ENCODE results near the gene NRG2.

The NRG2 gene

GRCh38 chr5:139962445-139962844 lies 80.7 kb downstream of the NRG2 start:
- H2BK5ac ChIP-seq (ENCODE audit: low read length), result no peak overlapping the region
- no peaks in the 10 kb centered on the region for H3K36me3 ChIP-seq (ENCODE audit: control insufficient read depth, insufficient read depth, low read length)
- H4K5ac ChIP-seq (ENCODE audit: low read length), result no peak overlapping the region
- no peak overlapping the region for H2BK15ac ChIP-seq (replicated peaks; ENCODE audit: low read depth)
- H3K4me1 ChIP-seq (ENCODE audit: control insufficient read depth, low read depth, low read length), result no peaks in the 10 kb centered on the region
- H3K27ac ChIP-seq (ENCODE audit: low read depth, low read length), result no peak overlapping the region
- no peak for DNase-seq
- no peak overlapping the region for H2BK120ac ChIP-seq (ENCODE audit: low read depth, low read length)
- no peaks in the 10 kb centered on the region for H3K79me2 ChIP-seq (ENCODE audit: control insufficient read depth, insufficient read depth, low read length)
- no peak overlapping the region for H3K4me3 ChIP-seq (ENCODE audit: low read length)
- no peak overlapping the region for H2AK5ac ChIP-seq (ENCODE audit: low read length)
- no peak overlapping the region for H3K23ac ChIP-seq (ENCODE audit: low read length)
- no peak overlapping the region for H3K4ac ChIP-seq (ENCODE audit: low read depth, low read length)
- H4K8ac ChIP-seq (ENCODE audit: low read depth, low read length), result no peak overlapping the region
- H3K27me3 ChIP-seq (ENCODE audit: insufficient read depth, low read length, poor library complexity), result no peaks in the 10 kb centered on the region
- no CpG with 5 or more reads among the region's 1 CpG for WGBS (ENCODE audit: extremely low coverage, insufficient coverage, low lambda C conversion rate)
- H3K79me1 ChIP-seq (ENCODE audit: low read length), result no peaks in the 10 kb centered on the region
- no peak overlapping the region for H3K9ac ChIP-seq (ENCODE audit: low read length)
- H3K4me2 ChIP-seq (ENCODE audit: low read length), result no peak overlapping the region
- no peak overlapping the region for H3K56ac ChIP-seq (ENCODE audit: low read length)
- H3K18ac ChIP-seq (ENCODE audit: low read length), result no peak overlapping the region

- Histone ChIP-seq H2BK15ac (replicated peaks; ENCODE audit: low read depth) (no peak overlapping the region), H3K27ac (ENCODE audit: low read depth, low read length) (no peak overlapping the region), H3K27me3 (ENCODE audit: insufficient read depth, low read length, poor library complexity) (no peaks in the 10 kb centered on the region), H3K9ac (ENCODE audit: low read length) (no peak overlapping the region), H3K4me1 (ENCODE audit: control insufficient read depth, low read depth, low read length) (no peaks in the 10 kb centered on the region), H3K79me2 (ENCODE audit: control insufficient read depth, insufficient read depth, low read length) (no peaks in the 10 kb centered on the region), H3K79me1 (ENCODE audit: low read length) (no peaks in the 10 kb centered on the region), H2AK5ac (ENCODE audit: low read length) (no peak overlapping the region), H3K36me3 (ENCODE audit: control insufficient read depth, insufficient read depth, low read length) (no peaks in the 10 kb centered on the region), H3K56ac (ENCODE audit: low read length) (no peak overlapping the region), H3K4me2 (ENCODE audit: low read length) (no peak overlapping the region), H3K4me3 (ENCODE audit: low read length) (no peak overlapping the region), H2BK120ac (ENCODE audit: low read depth, low read length) (no peak overlapping the region), H2BK5ac (ENCODE audit: low read length) (no peak overlapping the region), H4K5ac (ENCODE audit: low read length) (no peak overlapping the region), H3K18ac (ENCODE audit: low read length) (no peak overlapping the region), H4K8ac (ENCODE audit: low read depth, low read length) (no peak overlapping the region), H3K23ac (ENCODE audit: low read length) (no peak overlapping the region), H3K4ac (ENCODE audit: low read depth, low read length) (no peak overlapping the region)
- no CpG with 5 or more reads among the region's 5 CpGs for WGBS (ENCODE audit: extremely low coverage, insufficient coverage, low lambda C conversion rate)
- peak; percentile 29 for DNase-seq
Measured at GRCh38 chr5:139961435-139962157, 81.5 kb downstream of the NRG2 start.

GRCh38 chr5:139960723-139961383 lies 82.2 kb downstream of the NRG2 start:
- DNase-seq, result no peak
- Histone ChIP-seq H3K23ac (ENCODE audit: low read length) (no peak overlapping the region), H3K9ac (ENCODE audit: low read length) (no peak overlapping the region), H3K36me3 (ENCODE audit: control insufficient read depth, insufficient read depth, low read length) (no peaks in the 10 kb centered on the region), H4K8ac (ENCODE audit: low read depth, low read length) (no peak overlapping the region), H2BK5ac (ENCODE audit: low read length) (no peak overlapping the region), H3K4me2 (ENCODE audit: low read length) (no peak overlapping the region), H3K4me3 (ENCODE audit: low read length) (no peak overlapping the region), H3K27ac (ENCODE audit: low read depth, low read length) (no peak overlapping the region), H3K79me1 (ENCODE audit: low read length) (no peaks in the 10 kb centered on the region), H3K18ac (ENCODE audit: low read length) (no peak overlapping the region), H3K4ac (ENCODE audit: low read depth, low read length) (no peak overlapping the region), H4K5ac (ENCODE audit: low read length) (no peak overlapping the region), H3K4me1 (ENCODE audit: control insufficient read depth, low read depth, low read length) (peaks cover 4% of the 10 kb centered on the region), H2BK120ac (ENCODE audit: low read depth, low read length) (no peak overlapping the region), H3K56ac (ENCODE audit: low read length) (no peak overlapping the region), H3K79me2 (ENCODE audit: control insufficient read depth, insufficient read depth, low read length) (no peaks in the 10 kb centered on the region), H3K27me3 (ENCODE audit: insufficient read depth, low read length, poor library complexity) (no peaks in the 10 kb centered on the region), H2BK15ac (replicated peaks; ENCODE audit: low read depth) (no peak overlapping the region), H2AK5ac (ENCODE audit: low read length) (no peak overlapping the region)
- WGBS (ENCODE audit: extremely low coverage, insufficient coverage, low lambda C conversion rate), result no CpG with 5 or more reads among the region's 9 CpGs

GRCh38 chr5:139958432-139959148 lies 84.5 kb downstream of the NRG2 start:
- no peak overlapping the region for H3K56ac ChIP-seq (ENCODE audit: low read length)
- no peak overlapping the region for H3K27ac ChIP-seq (ENCODE audit: low read depth, low read length)
- H2BK5ac ChIP-seq (ENCODE audit: low read length), result no peak overlapping the region
- H2AK5ac ChIP-seq (ENCODE audit: low read length), result no peak overlapping the region
- H3K4ac ChIP-seq (ENCODE audit: low read depth, low read length), result no peak overlapping the region
- H3K36me3 ChIP-seq (ENCODE audit: control insufficient read depth, insufficient read depth, low read length), result no peaks in the 10 kb centered on the region
- H3K79me1 ChIP-seq (ENCODE audit: low read length), result no peaks in the 10 kb centered on the region
- no peak overlapping the region for H4K8ac ChIP-seq (ENCODE audit: low read depth, low read length)
- no peaks in the 10 kb centered on the region for H3K27me3 ChIP-seq (ENCODE audit: insufficient read depth, low read length, poor library complexity)
- no peak overlapping the region for H3K4me3 ChIP-seq (ENCODE audit: low read length)
- H3K9ac ChIP-seq (ENCODE audit: low read length), result no peak overlapping the region
- no peak for DNase-seq
- H3K79me2 ChIP-seq (ENCODE audit: control insufficient read depth, insufficient read depth, low read length), result no peaks in the 10 kb centered on the region
- H3K23ac ChIP-seq (ENCODE audit: low read length), result no peak overlapping the region
- H2BK120ac ChIP-seq (ENCODE audit: low read depth, low read length), result no peak overlapping the region
- no peak overlapping the region for H3K4me2 ChIP-seq (ENCODE audit: low read length)
- no peak overlapping the region for H2BK15ac ChIP-seq (replicated peaks; ENCODE audit: low read depth)
- peaks cover 13% of the 10 kb centered on the region for H3K4me1 ChIP-seq (ENCODE audit: control insufficient read depth, low read depth, low read length)
- no peak overlapping the region for H4K5ac ChIP-seq (ENCODE audit: low read length)
- H3K18ac ChIP-seq (ENCODE audit: low read length), result no peak overlapping the region
- no CpG with 5 or more reads among the region's 4 CpGs for WGBS (ENCODE audit: extremely low coverage, insufficient coverage, low lambda C conversion rate)

- no CpG with 5 or more reads among the region's 4 CpGs for WGBS (ENCODE audit: extremely low coverage, insufficient coverage, low lambda C conversion rate)
- H3K56ac ChIP-seq (ENCODE audit: low read length), result no peak overlapping the region
Measured at GRCh38 chr5:139956342-139956741, 86.8 kb downstream of the NRG2 start.

More at GRCh38 chr5:139956342-139956741, 86.8 kb downstream of the NRG2 start:
- H3K27me3 ChIP-seq (ENCODE audit: insufficient read depth, low read length, poor library complexity), result no peaks in the 10 kb centered on the region
- no peak overlapping the region for H2BK15ac ChIP-seq (replicated peaks; ENCODE audit: low read depth)
- peaks cover 13% of the 10 kb centered on the region for H3K4me1 ChIP-seq (ENCODE audit: control insufficient read depth, low read depth, low read length)
- H4K5ac ChIP-seq (ENCODE audit: low read length), result no peak overlapping the region
- no peak overlapping the region for H3K9ac ChIP-seq (ENCODE audit: low read length)
- H3K79me2 ChIP-seq (ENCODE audit: control insufficient read depth, insufficient read depth, low read length), result no peaks in the 10 kb centered on the region
- no peak overlapping the region for H3K27ac ChIP-seq (ENCODE audit: low read depth, low read length)
- H3K18ac ChIP-seq (ENCODE audit: low read length), result no peak overlapping the region
- H3K79me1 ChIP-seq (ENCODE audit: low read length), result no peaks in the 10 kb centered on the region
- no peak overlapping the region for H2AK5ac ChIP-seq (ENCODE audit: low read length)
- no peak overlapping the region for H2BK5ac ChIP-seq (ENCODE audit: low read length)
- no peak for DNase-seq
- H3K4me2 ChIP-seq (ENCODE audit: low read length), result no peak overlapping the region
- no peaks in the 10 kb centered on the region for H3K36me3 ChIP-seq (ENCODE audit: control insufficient read depth, insufficient read depth, low read length)
- H3K4me3 ChIP-seq (ENCODE audit: low read length), result no peak overlapping the region
- H3K23ac ChIP-seq (ENCODE audit: low read length), result no peak overlapping the region
- H4K8ac ChIP-seq (ENCODE audit: low read depth, low read length), result no peak overlapping the region
- H3K4ac ChIP-seq (ENCODE audit: low read depth, low read length), result no peak overlapping the region
- no peak overlapping the region for H2BK120ac ChIP-seq (ENCODE audit: low read depth, low read length)

Measured in mesendoderm (in vitro differentiated cells).